GM12878 (cell line): ENCODE results near the gene AFF1. TPM values are rescaled to one million over a fixed set of nuclear protein-coding genes. Genes with fewer than 3 reads are reported as not detected.

Source experiments
- ATAC-seq: fragments of 200-7000 bp; cut with Tn5 transposase; 3 replicates; pipeline ENCODE4 v1.9.1; 2020; ENCODE audit warnings: mild to moderate bottlenecking, moderate library complexity
- BruUV-seq: library from RNA; stranded (reverse); fragments of 400-500 nt; replicated peaks from 2 replicates; lab custom pipeline; 2021; lab: Mats Ljungman, UMichigan
- CTCF ChIA-PET: fragments of 300-600 bp; sonication (Branson Sonifier 250); formaldehyde crosslinking; extraction: SDS; loops from one replicate; lab custom pipeline; 2021; ENCODE audit warnings: inconsistent platforms; lab: Yijun Ruan, JAX
- POLR2A ChIA-PET: fragments of 350-600 bp; formaldehyde crosslinking; extraction: SDS; loops from one replicate; lab custom pipeline; 2021; ENCODE audit warnings: inconsistent platforms; lab: Charles Lee
- RAD21 ChIA-PET: fragments of 300-600 bp; sonication (Branson Sonifier 250); formaldehyde crosslinking; loops from one replicate; lab custom pipeline; 2023; ENCODE audit warnings: antibody characterized with exemption; ENCODE audit not compliant: unreplicated experiment; lab: Charles Lee
- SMC1A ChIA-PET: fragments of 300-600 bp; sonication (Branson Sonifier 250); formaldehyde crosslinking; loops from one replicate; lab custom pipeline; 2023; ENCODE audit not compliant: unreplicated experiment, uncharacterized antibody; lab: Charles Lee
- DNase-seq: peaks from one replicate; pipeline ENCODE4 v3.0.0-alpha.2; 2011; ENCODE audit warnings: low read depth, low spot score
- FAIRE-seq: peaks from 3 replicates; lab custom pipeline; 2011; peaks lifted over from hg19 to GRCh38; lab: Jason Lieb, UNC
- H2AFZ ChIP-seq: 2 replicates; pipeline ENCODE4 v1.6.0; 2011; ENCODE audit warnings: low read depth, low read length, control low read depth; ENCODE audit not compliant: control insufficient read depth
- H3K27ac ChIP-seq: 2 replicates; pipeline ENCODE4 v1.5.1; 2011; ENCODE audit warnings: control low read depth; ENCODE audit not compliant: control insufficient read depth, insufficient read depth
- H3K27me3 ChIP-seq, 2 experiments: replicated peaks in 1 of 2; 2 replicates each; pipeline versions ENCODE4 v1.6.0 to v1.6.1; 2011; ENCODE audit warnings: low read length in 1 of 2; ENCODE audit not compliant: control insufficient read depth in 2 of 2, insufficient read depth in 2 of 2
- H3K36me3 ChIP-seq, 2 experiments: 2 replicates each; pipeline ENCODE4 v1.5.1; 2011; ENCODE audit warnings: low read length in 1 of 2; ENCODE audit not compliant: control insufficient read depth in 2 of 2, insufficient read depth in 2 of 2
- H3K4me1 ChIP-seq: 2 replicates; pipeline ENCODE4 v1.6.1; 2011; ENCODE audit warnings: mild to moderate bottlenecking, low read length, moderate library complexity, mixed read lengths; ENCODE audit not compliant: control insufficient read depth, insufficient read depth
- H3K4me2 ChIP-seq: 2 replicates; pipeline ENCODE4 v1.6.0; 2011; ENCODE audit warnings: control low read depth; ENCODE audit not compliant: control insufficient read depth, insufficient read depth
- H3K4me3 ChIP-seq: fragments of 200-600 bp; sonication (generic); 2 replicates; pipeline ENCODE4 v1.5.1; 2016
- H3K79me2 ChIP-seq: 2 replicates; pipeline ENCODE4 v1.6.0; 2011; ENCODE audit warnings: low read length; ENCODE audit not compliant: control insufficient read depth, insufficient read depth
- H3K9ac ChIP-seq: 2 replicates; pipeline ENCODE4 v1.8.0; 2011; ENCODE audit warnings: low read length, control low read depth, mixed read lengths; ENCODE audit not compliant: control insufficient read depth, insufficient read depth
- H3K9me3 ChIP-seq: replicated peaks from 3 replicates; pipeline ENCODE4 v1.5.1; 2011; ENCODE audit warnings: mild to moderate bottlenecking, low read length; ENCODE audit not compliant: control insufficient read depth, insufficient read depth
- H4K20me1 ChIP-seq: 2 replicates; pipeline ENCODE4 v1.6.0; 2011; ENCODE audit not compliant: control insufficient read depth, insufficient read depth
- CHD4 ChIP-seq: fragments of 200-600 bp; sonication (generic); IDR thresholded peaks from 2 replicates; pipeline ENCODE4 v1.6.1; 2016; ENCODE audit warnings: mild to moderate bottlenecking
- EP300 ChIP-seq, 2 experiments: fragments of 150-350 bp in 1 of 2; IDR thresholded peaks; 2 replicates each; pipeline ENCODE4 v1.6.1; 2011 to 2012; ENCODE audit warnings: low read depth in 2 of 2, low read length in 2 of 2, borderline replicate concordance in 1 of 2, improper control_type of control experiment in 1 of 2, inconsistent platforms in 1 of 2; ENCODE audit not compliant: control insufficient read depth in 1 of 2
- JUND ChIP-seq: IDR thresholded peaks from 2 replicates; pipeline ENCODE4 v1.6.1; 2012; ENCODE audit warnings: low read depth, mild to moderate bottlenecking, low read length, improper control_type of control experiment, moderate library complexity
- NR2C2 ChIP-seq: IDR thresholded peaks from 2 replicates; pipeline ENCODE4 v1.6.1; 2011; ENCODE audit warnings: borderline replicate concordance, low read depth; ENCODE audit not compliant: control insufficient read depth, insufficient read length
- POLR2A ChIP-seq: IDR thresholded peaks from 2 replicates; pipeline ENCODE4 v1.6.1; 2011; ENCODE audit warnings: low read depth, mild to moderate bottlenecking, low read length
- POLR2AphosphoS2 ChIP-seq: IDR thresholded peaks from 2 replicates; pipeline ENCODE4 v1.6.1; 2011; ENCODE audit warnings: low read depth, mild to moderate bottlenecking, low read length, improper control_type of control experiment, moderate library complexity
- RBBP5 ChIP-seq: fragments of 200-600 bp; sonication (generic); conservative IDR thresholded peaks from 2 replicates; pipeline ENCODE4 v1.6.1; 2016
- YY1 ChIP-seq: IDR thresholded peaks from 2 replicates; pipeline ENCODE4 v1.6.1; 2011; ENCODE audit warnings: low read depth, mild to moderate bottlenecking, low read length
- WGBS: methylation state at CpG from one replicate; pipeline ENCODE4 v1.1.6; 2016; ENCODE audit warnings: low lambda C conversion rate; ENCODE audit not compliant: insufficient replicate concordance, insufficient coverage; ENCODE audit errors: missing lambda C conversion rate; 5-methylcytosine and 5-hydroxymethylcytosine counted together
- in situ Hi-C: fragments of 300-500 bp; cut with MboI; formaldehyde crosslinking; loops from 9 replicates; pipeline ENCODE4 v1.14.3; 2018; ENCODE audit warnings: mixed read lengths
- intact Hi-C: fragments of 100-400 bp; cut with micrococcal nuclease; formaldehyde crosslinking; loops from one replicate; pipeline ENCODE4 v1.14.2; 2022; ENCODE audit not compliant: unreplicated experiment
- polyA plus RNA-seq, 11 experiments: library from polyadenylated mRNA; depleted of rRNA in 4 of 11; unstranded in 6 of 11; stranded (reverse) in 5 of 11; fragments of >200 nt; fragmentation: Nextera tagmentation in 4 of 11; fragmentation: Illumina TruSeq in 1 of 11; extraction: Ambion mirVana in 4 of 11; extraction: Trizol in 1 of 11; gene quantifications; 1 replicate in 1 of 11; 2 replicates in 10 of 11; pipeline versions ENCODE4 v1.2.1 to v1.2.3, GENCODE V29; 2011 to 2016; ENCODE audit warnings: inconsistent platforms in 2 of 11, missing spikeins in 2 of 11, low read depth in 1 of 11
- total RNA-seq, 4 experiments: library from RNA; depleted of rRNA in 3 of 4; stranded (reverse); fragments of >200 nt in 3 of 4; fragmentation: Illumina TruSeq in 1 of 4; extraction: Trizol in 1 of 4; gene quantifications; 2 replicates each; pipeline versions ENCODE4 v1.2.1 to v1.2.3, GENCODE V29; 2013 to 2021

Gene AFF1
- total and polyA plus RNA-seq, 10 of the 15 experiments (the other 5 are each of a cell fraction or from before 2014, with no cell fraction given) = 3.5 to 56.1 (median 21.5) TPM

DNA sequence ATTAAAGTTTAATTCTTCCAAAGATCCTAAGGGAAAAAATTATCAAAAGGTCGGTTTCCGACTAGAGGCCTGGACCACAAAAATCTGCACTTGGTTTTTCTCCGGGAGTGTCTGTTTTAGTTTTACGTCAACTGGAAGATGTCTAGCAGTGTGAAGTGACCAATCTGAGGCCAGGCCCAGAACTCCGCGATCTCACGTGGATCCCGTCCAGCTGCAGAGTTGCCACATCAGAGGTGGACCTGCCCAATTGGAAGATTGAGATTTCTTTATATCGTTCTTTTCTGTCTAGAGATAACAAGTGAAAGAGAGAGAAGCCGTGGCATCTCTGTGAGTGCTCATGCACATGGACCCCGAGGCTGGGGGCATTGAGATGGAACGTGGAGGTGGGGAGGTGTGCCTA, 115.8 kb downstream of the AFF1 start:
- Histone ChIP-seq H3K36me3 (peaks cover 7 to 29% of the 10 kb centered on the region in 2 experiments), H3K9ac (no peak overlapping the region), H3K79me2 (peaks cover 88% of the 10 kb centered on the region), H3K4me1 (peaks cover 32% of the 10 kb centered on the region), H3K9me3 (no peaks in the 10 kb centered on the region), H3K27me3 (no peaks in the 10 kb centered on the region), H3K4me3 (no peak overlapping the region), H2AFZ (no peak overlapping the region), H3K27ac (no peak overlapping the region), H4K20me1 (no peaks in the 10 kb centered on the region), H3K4me2 (no peak overlapping the region)
- WGBS = 89% methylated on average over 12 of the region's 12 CpGs
- TF ChIP-seq EP300 (IDR thresholded peaks at IDR 0.05; ENCODE audit: borderline replicate concordance in 1 of 2, control insufficient read depth in 1 of 2, low read depth in 2 of 2, low read length in 2 of 2) (no peak), POLR2A (no peak)
- no TSS peak for BruUV-seq
- ChIA-PET RAD21 (no interaction called here), POLR2A (no interaction called here), CTCF (interaction anchor here (1.2 kb wide), 1 partner anchor 128 kb away, joined by 4 read pairs; no protein-coding TSS in a partner anchor), SMC1A (interaction anchor here (0.6 to 2.2 kb wide), 3 partner anchors 24 to 41 kb away, joined by 3 to 7 read pairs (median 6); no protein-coding TSS in a partner anchor)
- ATAC-seq (no peak), FAIRE-seq (no peak), DNase-seq (no peak)
- in situ Hi-C loops = no loop called here
- intact Hi-C loops = no loop called here

- ATAC-seq (no peak), DNase-seq (no peak), FAIRE-seq (no peak)
- Histone ChIP-seq H3K4me3 (no peak overlapping the region), H3K27ac (no peak overlapping the region), H3K4me2 (no peak overlapping the region), H4K20me1 (no peaks in the 10 kb centered on the region), H3K27me3 (no peaks in the 10 kb centered on the region), H3K36me3 (peaks cover 7 to 23% of the 10 kb centered on the region in 2 experiments), H3K79me2 (peaks cover 88% of the 10 kb centered on the region), H3K9me3 (no peaks in the 10 kb centered on the region), H2AFZ (no peak overlapping the region), H3K4me1 (peaks cover 32% of the 10 kb centered on the region), H3K9ac (no peak overlapping the region)
- POLR2A ChIA-PET = no interaction called here
- intact Hi-C loops = no loop called here
- WGBS = 85% methylated on average over 9 of the region's 10 CpGs
- CTCF ChIA-PET = interaction anchor here (1.2 to 1.4 kb wide), 2 partner anchors 8 to 129 kb away, joined by 3 to 4 read pairs; no protein-coding TSS in a partner anchor
- BruUV-seq = no TSS peak
- TF ChIP-seq NR2C2 (no peak), CHD4 (no peak), RBBP5 (no peak), JUND (no peak), POLR2AphosphoS2 (no peak), YY1 (no peak)
- in situ Hi-C loops = no loop called here
- RAD21 ChIA-PET = no interaction called here
- SMC1A ChIA-PET = interaction anchor here (1.9 to 2.2 kb wide), 2 partner anchors 23 to 40 kb away, joined by 6 to 7 read pairs; no protein-coding TSS in a partner anchor
Observed at GRCh38 chr4:87051121-87051713, 116.4 kb downstream of the AFF1 start.
